HT1080 (cell line): ENCODE measurements around the gene TMEM179. TPM values are rescaled to one million over a fixed set of nuclear protein-coding genes. Genes with fewer than 3 reads are reported as not detected.
A peak's percentile ranks its signal among the peaks of the same experiment; 100 is the strongest.

ENCODE experiments used
- DNase-seq: peaks from one replicate; pipeline ENCODE4 v3.0.0-alpha.2; 2015; ENCODE audit warnings: low read depth
- total RNA-seq: library from RNA; depleted of rRNA; stranded (reverse); fragments of >200 nt; shearing (Covaris generic); gene quantifications from 2 replicates; pipeline ENCODE4 v1.2.3, GENCODE V29; 2014

The TMEM179 gene
- total RNA-seq, 1 experiment from 2014 or later: 0.34 TPM

DNA sequence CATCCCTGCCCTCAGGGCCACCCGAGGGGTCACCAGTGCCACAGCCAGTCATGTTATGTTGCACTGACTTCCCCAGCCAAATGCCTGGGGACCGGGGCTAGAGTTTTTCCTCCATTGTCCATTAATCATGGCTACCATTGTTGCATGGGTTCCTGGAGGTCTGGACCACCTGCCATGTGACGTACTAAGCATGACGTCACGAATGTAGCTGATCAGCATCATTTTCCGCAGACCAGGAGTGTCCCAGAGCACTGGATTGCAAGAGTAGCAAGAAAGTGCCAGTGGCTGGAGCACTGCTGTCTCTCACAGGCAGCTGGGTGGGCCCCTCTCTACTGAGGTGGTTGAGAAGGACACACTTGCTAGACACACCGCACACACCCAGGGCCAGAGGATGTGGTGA, 31.9 kb downstream of the TMEM179 start:
- no peak for DNase-seq

DNA sequence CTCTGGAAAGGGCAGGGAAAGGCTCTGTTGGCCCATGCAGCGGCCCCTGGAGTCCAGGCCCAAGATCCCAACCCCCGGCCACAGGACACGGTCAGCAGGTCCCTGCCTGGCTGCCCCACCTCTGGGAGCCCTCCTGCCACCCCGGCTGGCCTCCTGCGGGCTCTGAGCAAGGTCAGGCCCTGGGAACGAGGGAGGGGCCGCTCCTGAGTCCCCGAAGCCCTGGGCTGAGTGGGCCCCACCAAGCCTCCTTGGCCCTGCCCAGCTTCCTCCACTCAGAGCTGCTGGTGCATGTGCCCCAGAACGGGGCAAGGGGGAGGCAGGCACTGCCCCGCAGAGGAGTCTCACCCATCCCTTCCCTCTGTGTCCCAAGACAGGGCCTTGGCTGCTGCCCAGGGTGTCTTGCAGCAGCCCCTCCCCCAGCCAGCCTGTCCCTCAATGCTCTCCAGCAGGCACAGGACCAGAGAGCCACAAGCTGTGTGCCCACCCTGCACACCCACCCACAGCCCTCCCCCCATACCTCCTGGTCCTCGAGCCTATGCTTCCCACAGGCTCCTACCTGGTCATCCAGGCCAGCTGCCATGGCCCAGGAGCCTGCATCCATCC, 32.4 kb downstream of the TMEM179 start:
- DNase-seq: no peak

DNA sequence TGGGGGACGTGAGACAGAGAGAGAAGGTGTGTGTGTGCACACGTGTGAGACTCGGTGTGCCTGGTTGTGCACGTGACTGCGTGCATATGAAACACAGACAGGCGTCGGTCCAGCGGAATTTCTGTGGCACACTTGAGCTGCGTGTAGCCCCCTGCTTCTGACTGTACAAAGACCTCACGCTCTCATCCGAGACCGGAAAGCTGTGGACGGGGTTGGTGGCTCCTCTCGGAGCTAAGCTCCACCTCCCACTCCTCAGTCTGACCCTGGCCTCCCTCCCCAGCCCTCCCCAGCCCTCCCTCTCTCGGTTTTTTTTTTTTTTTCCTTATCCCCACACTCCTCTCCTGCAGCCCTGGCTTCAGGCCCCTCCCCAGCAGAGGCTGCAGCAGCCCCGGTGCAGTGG, 33.3 kb downstream of the TMEM179 start:
- DNase-seq: no peak

DNA sequence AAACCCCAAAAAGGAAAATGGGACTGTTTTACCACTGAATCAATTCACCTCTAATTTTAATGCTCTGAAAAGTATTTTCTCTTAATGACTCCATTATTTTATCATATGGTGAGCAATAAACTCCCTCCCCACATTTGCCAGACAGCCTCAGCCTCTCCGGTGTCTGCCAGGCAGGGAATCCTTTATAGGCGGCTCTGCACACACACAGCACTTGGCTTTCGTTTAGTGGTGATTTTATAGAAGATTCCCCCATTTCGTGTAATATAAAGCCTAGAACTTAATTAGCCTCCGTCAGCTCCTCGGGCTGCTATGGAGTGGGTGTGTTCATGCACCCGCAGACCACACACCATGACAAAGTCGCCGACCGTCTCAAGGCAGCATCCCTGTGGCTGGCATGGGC, 35.1 kb downstream of the TMEM179 start:
- no peak for DNase-seq

DNA sequence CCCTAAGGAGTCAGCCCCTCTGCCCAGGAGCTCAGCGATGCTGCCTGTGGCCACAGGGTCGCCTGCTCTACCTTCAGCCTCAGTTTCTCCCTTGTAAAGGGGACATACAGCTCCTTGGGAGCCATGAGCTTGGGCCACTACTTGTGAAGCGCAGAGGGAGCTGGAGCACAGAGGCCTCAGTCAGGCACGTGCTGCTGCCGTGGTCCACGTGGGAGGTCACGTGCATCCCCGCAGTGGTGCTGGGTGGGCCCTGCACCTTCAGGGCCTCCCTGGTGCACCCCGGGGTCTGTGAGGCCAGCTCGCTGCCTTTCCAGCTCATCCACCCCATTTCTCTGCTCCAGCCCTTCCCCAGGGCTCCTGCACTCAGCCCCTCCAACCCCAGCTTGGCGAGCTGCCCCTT, 36.0 kb downstream of the TMEM179 start:
- no peak for DNase-seq

DNA sequence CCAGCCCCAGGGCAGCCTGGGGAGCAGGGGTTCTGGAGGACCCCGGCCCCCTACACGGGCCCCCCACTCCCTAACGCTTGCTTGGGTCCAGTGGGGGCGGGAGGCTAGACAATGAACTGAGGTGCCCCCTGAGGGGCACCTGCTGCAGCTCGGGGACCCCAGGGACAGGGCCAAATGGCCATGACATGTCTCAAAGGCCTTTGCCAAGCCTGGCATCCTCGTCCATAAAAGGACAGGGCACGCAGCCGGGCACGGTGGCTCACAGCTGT, 36.7 kb downstream of the TMEM179 start:
- no peak for DNase-seq

DNA sequence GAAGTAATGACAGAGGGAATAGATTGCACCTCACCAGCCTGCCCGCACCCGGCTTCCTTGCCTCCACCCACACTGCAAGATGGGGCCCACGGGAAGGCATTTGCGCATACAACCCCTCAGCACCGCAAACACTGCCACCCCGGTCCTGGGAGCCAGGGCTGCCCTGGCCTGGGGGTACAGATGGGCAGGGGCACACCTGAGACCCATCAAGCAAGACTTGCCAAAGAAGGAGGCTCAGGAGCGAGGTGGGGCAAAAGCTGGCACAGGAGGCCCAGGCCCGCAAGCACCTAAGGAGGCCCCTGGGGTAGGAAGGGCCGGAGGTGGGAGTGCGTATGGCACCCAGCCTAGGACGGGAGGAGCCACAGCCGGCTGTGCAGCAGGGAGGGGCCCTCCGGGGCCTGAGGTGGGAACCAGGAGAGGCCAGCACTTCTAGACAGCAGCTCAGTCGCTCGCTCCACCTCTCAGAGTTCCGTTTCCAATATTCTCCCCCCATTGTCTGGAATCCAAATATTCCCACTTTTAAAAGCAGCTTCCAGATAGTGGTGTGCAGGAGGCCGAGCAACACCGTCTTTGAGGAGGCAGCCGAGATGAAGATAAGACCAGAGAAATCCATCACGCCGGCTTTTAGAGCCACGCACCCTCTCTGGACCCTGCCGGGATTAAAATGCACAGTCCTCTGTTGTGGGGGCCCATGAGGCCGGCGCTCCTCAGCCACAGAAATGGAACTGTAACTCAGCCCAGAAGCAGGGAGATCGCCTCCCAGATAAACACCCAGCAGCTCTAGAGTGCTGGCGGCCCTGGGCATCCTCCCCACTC, 37.2 kb downstream of the TMEM179 start:
- no peak for DNase-seq

DNA sequence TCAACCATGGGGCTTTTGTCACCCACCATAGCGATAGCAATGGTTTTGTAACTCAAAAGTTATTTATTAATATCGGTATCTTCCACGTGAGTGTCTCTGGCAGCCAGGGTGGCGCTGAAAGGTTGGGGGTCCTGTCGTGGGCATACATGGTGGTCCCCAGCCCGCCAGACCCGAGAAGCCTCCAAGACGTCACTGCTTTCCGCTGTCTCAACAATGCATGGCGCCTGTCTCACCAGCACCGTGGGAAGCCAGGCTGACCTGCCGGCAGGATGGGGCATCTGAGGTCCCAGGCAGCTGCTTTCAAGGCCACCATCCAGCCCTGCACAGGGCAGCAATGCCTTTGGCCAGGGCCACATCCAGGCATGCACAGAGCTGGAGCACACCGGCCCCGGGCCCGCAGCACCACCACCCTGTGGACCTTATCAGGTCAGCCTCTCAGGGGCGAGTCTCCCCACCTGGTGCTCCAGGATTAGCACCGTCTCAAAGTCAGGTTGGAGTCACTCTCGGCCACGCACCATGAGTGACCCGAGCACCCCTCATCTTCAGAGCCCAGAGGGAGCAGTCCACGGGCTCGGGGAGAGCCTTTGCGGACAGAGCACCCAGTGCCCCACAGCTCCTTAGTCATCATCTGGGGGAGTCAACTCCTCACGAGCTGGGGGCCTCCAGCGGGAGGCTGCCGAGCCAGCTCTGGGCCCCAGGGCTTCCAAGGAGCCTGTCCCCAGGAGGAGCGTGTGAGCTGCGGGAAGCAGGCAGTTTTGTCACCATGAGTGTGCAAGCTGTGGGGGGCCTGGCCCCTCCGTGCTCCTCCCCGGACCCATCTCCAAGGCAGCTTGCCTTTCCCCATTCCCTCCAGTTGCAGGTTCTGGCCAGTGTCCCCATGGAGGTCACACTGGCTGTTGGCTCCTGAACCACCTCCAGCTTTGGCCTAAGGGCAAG, 39.6 kb downstream of the TMEM179 start:
- DNase-seq: no peak

DNA sequence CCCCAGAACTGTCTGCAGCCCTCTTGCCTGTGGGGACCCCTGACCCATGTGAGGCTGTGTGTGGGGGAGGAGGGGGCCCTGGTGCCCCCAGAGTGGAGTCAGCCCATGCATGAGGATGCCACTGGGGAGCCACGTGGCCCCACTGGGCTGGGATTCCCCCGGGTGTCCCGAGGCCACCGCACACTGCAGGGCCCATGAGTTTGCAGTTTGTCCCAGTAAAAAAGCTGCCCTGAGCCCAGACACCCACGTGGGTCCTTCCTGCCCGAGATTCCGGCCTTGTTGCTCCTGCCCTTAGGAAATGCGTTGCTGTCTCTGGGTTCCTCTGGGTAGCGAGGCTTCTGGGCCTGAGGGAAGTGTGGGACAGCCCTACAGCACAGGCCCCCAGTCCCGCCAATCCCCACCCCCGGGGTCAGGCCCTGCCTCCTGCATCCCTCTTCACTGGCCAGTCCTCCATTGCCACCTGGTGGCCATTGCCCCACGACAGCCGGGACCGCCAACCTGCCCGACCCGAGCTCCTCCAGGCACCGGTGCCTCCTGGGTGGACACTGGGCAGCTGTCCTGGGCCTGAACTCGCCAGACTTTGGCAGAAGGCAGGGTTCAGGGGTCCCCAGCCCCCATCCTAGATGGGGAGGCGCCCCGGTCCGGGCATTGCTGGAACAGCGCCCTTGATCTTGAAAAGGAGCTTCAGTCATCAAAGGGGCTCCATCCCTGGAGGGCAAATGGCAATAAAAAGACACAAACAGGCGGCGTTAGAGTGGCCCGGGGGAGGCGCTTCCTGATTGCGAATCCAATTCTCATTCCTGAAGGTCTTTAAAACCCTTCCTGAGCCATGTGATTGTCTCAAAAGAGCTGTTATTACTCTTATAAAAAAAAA, 40.6 kb downstream of the TMEM179 start:
- peak; percentile 63 for DNase-seq

DNA sequence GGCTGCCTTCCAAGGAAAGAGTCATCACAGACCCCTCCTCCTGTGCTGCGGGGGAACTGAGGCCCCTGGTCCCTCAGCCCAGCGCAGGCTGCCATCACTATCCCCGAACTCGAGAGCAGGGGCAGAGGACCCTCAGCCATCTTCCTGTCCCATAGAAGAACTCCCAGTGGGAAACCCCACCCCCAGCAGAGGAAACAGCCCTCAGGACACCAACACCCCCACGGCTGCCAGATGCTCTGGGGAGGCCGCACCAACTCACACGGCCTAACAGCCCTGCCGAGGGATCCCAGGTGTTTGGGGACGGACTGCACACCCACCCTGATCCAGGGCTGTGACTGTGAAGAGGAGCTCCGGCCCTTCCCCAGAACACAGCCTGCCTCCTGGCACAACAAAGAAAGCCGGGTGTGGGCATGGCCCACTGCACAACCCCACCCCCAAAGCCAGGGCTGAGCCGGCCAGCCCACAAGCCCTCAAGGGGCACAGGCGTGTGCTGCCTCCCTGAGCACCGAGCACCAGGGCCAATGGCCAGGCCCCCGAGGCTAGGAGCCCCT, 41.3 kb downstream of the TMEM179 start:
- no peak for DNase-seq

DNA sequence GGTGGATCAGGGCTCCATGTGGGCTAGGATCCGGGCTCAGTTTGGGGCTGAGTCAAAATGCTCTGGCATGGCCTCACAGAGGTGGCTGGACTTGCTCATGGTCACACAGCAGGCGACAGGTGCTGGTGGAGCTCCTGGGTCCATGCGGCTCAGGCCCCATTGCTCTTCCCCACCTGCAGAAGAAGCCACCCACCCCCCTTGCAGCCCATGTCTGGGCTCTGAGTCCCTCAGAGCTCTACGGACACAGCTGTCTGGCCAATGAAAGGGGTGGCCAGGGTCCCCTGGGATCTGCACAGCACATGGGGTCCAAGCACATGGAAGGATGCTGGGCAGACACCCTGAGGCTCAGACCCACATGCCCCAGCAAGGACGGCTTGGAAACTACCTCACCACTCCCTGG, 42.0 kb downstream of the TMEM179 start:
- DNase-seq: no peak

DNA sequence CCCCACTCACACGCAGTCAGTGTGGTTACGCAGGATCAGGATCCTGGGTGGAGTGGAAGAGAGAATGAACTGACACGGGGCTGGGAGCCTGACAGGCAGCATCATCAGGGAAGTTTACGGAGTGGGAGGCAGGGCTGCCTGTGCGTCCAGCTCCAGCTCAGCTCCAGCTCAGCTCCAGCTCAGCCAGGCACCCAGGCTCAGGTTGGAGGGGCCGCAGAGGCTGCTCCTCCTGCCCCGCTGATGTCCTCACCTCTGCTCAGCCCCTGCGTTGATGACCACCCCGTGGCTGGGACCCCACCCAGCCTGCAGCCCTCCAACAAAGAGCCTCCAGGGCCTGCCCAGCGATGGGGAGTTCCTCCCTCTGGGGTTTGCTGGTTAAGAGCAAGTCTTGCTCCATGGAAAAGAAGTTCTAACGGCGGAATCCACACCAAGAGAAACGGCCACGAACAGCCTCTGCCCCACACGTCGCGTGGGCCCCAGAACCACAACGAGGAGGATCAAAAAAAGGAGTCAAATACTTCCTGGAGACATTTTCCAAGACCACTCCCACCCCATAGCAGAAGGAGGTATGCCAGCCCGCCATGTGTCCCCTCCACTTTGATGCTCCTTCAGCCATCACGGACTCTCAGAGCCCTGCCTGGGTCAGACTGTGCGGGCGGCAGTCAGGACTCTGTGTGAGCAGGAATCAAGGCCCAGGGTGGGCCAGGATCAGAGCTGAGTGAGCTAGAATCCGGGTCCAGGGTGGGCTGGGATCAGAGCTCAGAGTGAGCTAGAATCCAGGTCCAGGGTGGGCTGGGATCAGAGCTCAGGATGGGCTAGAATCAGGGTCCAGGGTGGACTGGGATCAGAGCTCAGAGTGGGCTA, 42.7 kb downstream of the TMEM179 start:
- DNase-seq: no peak

DNA sequence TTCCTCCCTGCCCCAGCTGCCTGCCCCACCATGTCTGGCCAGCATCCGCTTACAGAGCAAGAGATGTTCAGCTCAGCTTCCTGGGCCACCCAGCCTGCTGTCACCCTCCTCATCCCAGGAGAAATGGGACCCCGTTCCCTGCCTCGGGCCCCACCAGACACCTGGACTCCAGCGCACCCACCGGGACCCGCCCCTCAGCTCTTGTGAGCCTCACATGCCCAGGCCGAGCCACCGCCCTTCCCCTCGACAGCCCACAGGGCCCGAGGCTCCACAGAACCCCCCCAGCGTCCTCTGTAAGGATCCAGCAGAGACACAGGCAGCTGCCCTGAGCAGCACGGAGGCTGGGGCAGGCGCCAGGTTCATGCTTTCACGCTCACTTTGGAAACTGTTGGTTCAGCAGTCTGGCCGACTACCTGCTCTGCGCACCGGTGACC, 43.4 kb downstream of the TMEM179 start:
- no peak for DNase-seq

DNA sequence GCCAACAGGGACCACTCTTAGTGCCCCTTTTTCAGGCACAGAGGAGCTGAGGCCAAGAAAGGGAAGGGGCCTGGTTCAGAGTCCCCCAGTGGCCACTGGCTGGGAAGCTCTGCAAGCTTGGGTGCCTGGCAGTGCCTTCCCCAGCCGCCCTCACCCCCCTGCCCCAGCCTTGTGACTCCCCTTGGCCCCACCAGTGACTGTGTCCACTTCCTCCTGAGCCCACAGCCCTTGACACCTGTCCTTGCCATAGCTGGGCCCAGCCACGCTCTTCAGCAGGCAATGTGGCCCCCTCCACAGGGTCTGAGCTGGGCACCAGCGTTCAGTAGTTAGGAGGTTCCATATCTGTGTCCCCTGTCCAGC, 44.0 kb downstream of the TMEM179 start:
- DNase-seq: no peak

DNA sequence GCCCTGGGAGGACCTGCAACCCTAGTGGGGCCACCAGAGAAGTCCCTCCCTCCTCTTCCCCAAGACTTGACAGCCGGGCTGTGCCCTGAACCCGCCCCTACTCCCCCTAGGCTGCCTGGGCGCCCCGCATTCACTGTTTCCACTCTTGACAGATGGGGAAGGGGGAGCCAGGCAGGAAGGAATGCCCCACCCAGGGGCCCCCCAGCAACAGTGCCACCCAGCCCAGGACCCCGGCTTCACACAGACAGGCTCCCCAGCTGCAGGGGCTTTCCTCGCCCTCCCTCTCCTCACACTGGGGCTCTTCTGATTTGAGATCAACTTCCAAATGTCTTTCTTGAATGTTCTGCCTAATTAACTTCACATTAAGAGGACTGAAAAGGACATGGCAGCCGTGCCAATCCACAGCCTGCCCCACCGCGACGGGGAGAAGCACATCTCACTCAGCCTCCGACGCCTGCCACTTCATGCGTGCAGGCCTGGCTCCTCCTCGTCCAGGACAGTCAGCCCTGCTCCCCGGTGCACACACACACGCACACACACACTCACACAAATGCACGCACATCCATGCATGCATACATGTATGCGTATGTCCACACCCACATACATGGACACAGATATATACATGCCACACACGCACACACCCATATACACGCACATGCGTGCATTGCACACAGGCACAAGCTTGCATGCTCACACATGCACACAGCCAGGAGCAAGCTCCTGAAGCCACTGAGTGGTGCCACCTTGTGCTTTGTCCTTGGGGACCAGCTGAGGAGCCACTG, 44.6 kb downstream of the TMEM179 start:
- DNase-seq: no peak

DNA sequence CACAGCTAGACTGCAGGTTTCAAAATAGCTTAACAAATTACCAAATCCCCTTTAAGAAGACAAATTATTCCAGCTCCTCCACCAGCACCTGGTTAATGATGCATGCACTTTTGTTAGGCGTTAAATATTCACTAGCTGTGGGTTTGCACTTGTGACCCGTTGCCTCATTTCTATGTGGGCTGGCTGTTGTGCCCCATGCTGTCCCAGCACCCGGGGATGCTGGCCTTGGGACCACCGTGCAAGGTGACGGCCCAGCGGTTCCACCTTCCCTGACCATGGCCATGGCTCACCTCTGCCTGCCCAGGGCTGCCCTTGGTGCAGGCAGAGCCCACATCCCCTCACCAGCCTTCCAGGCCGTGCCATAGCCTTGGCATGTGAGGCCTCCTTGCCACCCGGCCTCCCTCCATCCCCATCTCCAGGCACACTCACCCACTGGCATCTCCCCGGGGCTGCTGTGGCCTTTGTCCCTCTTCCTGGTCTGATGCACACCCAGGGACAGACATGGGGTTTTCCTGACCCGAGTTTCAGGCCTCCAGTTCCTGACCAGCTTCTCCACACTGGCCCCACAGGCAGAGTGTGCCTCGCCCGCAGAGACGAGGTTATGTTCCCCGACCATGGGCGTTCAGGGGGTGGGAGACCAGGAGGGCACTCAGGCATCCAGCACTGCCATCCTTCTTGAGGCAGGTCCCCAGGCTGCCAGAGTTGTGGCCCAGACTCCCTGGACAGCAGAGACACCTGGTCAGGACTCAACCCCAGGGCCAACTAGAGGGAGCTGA, 45.4 kb downstream of the TMEM179 start:
- no peak for DNase-seq

DNA sequence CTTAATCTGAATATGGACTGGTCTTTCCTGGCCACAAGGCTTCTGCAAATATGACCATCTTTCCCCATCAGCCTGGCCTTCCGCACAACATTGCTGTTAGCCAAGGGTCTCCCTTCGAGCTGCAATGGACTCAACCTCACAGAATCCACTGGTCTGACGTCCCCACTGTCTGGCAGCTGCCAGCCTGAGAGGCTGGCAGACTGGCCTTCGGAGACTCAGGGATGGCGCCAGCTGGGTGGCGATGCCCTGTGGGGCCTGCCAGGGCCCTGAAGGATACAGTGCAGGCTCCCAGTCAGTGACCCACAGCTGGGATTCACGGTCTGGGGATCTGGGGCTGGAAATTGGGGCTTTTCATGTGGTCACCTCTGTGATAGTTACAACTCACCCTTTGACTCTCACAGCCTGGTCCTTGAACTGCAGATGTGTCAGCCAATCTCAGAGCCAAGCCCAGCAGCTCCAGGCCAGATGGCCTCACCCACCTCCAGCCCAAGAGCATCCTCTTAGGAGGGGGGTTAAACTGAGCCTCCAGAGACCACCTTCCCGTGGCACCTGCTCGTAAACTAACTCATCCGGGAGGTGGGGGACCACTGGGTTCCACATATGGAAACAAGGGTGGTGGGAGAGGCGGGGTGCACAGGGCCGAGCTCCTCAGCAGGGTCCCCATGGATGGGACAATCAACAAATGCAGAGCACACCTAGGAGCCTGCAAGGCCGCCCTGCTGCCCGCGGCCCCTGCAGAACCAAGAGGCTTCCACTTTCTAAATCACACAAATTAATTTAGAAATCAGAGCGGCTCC, 46.1 kb downstream of the TMEM179 start:
- DNase-seq: no peak

DNA sequence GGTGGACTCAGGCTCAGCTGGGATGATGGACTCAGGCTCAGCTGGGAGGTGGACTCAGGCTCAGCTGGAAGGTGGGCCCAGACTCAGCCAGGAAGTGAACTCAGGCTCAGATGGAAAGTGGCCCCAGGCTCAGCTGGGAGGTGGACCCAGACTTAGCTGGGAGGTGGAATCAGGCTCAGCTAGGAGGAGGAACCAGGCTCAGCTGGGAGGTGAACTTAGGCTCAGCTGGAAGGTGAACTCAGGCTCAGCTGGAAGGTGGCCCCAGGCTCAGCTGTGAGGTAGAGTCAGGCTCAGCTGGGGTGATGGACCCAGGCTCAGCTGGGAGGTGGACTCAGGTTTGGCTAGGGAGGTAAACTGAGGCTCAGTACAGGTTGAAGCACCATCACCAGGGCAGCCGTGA, 46.8 kb downstream of the TMEM179 start:
- DNase-seq: no peak
